Activated CD4-positive, CD25-positive, alpha-beta regulatory T cell (primary cell): Measurements from ENCODE around the gene MKRN1.
"Not testable (repeated sequence)": the region's sequence is repeated elsewhere in the genome, so short reads cannot be mapped to it uniquely, and the experiment has no call there.

ENCODE experiments used
- DNase-seq, 4 experiments: peaks; one replicate each; lab custom pipeline; 2025; lab: John Stamatoyannopoulos, UW

The MKRN1 gene

GRCh38 chr7:140479062-140479738 lies at the start of gene MKRN1:
Gene MKRN1 (minus strand): TSS chr7:140479505. CDS start chr7:140479344, 161 bp downstream.
- peak; percentile 84 to 89 (median 86) for DNase-seq

GRCh38 chr7:140526787-140527664 lies 47.7 kb upstream of the MKRN1 start:
- DNase-seq: no peak

GRCh38 chr7:140526214-140526613 lies 46.9 kb upstream of the MKRN1 start:
- DNase-seq: no peak

- DNase-seq: no peak
Observed at GRCh38 chr7:140525743-140526142, 46.4 kb upstream of the MKRN1 start.

- no peak for DNase-seq
Observed at GRCh38 chr7:140521421-140521820, 42.1 kb upstream of the MKRN1 start.

- DNase-seq: no peak
Observed at GRCh38 chr7:140519007-140519399, 39.7 kb upstream of the MKRN1 start.

- DNase-seq: no peak
Observed at GRCh38 chr7:140518370-140519006, 39.2 kb upstream of the MKRN1 start.

GRCh38 chr7:140517546-140518369 lies 38.5 kb upstream of the MKRN1 start:
- peak; percentile 13 to 35 (median 15) for DNase-seq

GRCh38 chr7:140512317-140513000 lies 33.2 kb upstream of the MKRN1 start:
- DNase-seq: no peak

- no peak for DNase-seq
Observed at GRCh38 chr7:140509789-140510188, 30.5 kb upstream of the MKRN1 start.

GRCh38 chr7:140507556-140507955 lies 28.3 kb upstream of the MKRN1 start:
- DNase-seq: not testable (repeated sequence)

GRCh38 chr7:140506788-140507464 lies 27.6 kb upstream of the MKRN1 start:
- DNase-seq: no peak

GRCh38 chr7:140501966-140502365 lies 22.7 kb upstream of the MKRN1 start:
- no peak for DNase-seq

- not testable (repeated sequence) for DNase-seq
Observed at GRCh38 chr7:140497807-140498206, 18.5 kb upstream of the MKRN1 start.

GRCh38 chr7:140497241-140497769 lies 18.0 kb upstream of the MKRN1 start:
- DNase-seq: no peak

GRCh38 chr7:140495514-140496097 lies 16.3 kb upstream of the MKRN1 start:
- no peak for DNase-seq

GRCh38 chr7:140494867-140495266 lies 15.6 kb upstream of the MKRN1 start:
- DNase-seq: no peak

- DNase-seq: no peak
Observed at GRCh38 chr7:140489026-140489359, 9.7 kb upstream of the MKRN1 start.

GRCh38 chr7:140485500-140486265 lies 6.4 kb upstream of the MKRN1 start:
- DNase-seq: no peak
